ENCODE data around the gene CALY. TPM values are rescaled to one million over a fixed set of nuclear protein-coding genes. Genes with fewer than 3 reads are reported as not detected.

Gene CALY
- total RNA-seq, 1 donor from 2014 or later: 1.5 TPM

DNA sequence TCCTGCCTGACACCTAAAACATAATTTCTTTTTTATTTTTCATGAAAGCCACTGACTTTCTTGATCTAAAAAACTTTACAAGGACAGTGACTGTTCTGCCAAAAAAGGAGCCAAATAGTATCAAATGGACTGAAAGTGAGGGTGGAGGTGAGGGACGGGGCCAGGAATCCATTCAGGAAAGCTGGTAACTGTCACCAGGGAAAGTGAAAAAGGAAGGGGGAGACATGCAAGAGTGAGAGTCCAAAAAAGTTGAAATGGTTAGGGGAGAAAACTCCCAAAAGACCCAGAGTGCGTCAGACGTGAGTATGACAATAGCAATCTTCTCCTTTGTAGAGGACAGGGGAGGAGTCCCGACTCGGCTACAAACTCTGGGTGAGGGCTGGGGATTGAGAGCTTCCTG lies 7.5 kb upstream of the CALY start:
- TF ChIP-seq, protein P1, sequence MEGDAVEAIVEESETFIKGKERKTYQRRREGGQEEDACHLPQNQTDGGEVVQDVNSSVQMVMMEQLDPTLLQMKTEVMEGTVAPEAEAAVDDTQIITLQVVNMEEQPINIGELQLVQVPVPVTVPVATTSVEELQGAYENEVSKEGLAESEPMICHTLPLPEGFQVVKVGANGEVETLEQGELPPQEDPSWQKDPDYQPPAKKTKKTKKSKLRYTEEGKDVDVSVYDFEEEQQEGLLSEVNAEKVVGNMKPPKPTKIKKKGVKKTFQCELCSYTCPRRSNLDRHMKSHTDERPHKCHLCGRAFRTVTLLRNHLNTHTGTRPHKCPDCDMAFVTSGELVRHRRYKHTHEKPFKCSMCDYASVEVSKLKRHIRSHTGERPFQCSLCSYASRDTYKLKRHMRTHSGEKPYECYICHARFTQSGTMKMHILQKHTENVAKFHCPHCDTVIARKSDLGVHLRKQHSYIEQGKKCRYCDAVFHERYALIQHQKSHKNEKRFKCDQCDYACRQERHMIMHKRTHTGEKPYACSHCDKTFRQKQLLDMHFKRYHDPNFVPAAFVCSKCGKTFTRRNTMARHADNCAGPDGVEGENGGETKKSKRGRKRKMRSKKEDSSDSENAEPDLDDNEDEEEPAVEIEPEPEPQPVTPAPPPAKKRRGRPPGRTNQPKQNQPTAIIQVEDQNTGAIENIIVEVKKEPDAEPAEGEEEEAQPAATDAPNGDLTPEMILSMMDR (conservative IDR thresholded peaks at IDR 0.05; ENCODE audit: low read depth, low read length): no peak
- no peak for DNase-seq (ENCODE audit: low read depth)
- H3K4me3 ChIP-seq (ENCODE audit: low read depth, low read length): no peak overlapping the region

DNA sequence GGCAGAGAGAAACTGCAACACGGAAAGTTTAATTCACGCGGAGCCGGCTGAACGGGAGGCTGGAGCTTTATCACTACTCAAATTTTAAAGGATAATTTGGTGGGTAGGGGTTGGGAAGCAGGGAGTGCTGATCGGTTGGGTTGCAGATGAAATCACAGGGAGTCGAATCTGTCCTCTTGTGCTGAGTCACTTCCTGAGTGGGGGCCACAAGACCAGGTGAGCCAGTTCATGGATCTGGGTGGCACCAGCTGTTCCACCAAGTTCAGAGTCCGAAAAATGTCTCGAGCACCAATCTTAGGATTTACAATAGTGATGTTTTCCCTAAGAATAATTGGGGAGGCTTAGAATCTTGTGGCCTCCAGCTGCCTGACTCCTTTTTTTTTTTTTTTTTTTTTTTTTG lies 6.9 kb upstream of the CALY start:
- no peak overlapping the region for H3K4me3 ChIP-seq (ENCODE audit: low read depth, low read length)
- TF ChIP-seq, protein P1 (conservative IDR thresholded peaks at IDR 0.05; ENCODE audit: low read depth, low read length): no peak
- DNase-seq (ENCODE audit: low read depth): no peak

DNA sequence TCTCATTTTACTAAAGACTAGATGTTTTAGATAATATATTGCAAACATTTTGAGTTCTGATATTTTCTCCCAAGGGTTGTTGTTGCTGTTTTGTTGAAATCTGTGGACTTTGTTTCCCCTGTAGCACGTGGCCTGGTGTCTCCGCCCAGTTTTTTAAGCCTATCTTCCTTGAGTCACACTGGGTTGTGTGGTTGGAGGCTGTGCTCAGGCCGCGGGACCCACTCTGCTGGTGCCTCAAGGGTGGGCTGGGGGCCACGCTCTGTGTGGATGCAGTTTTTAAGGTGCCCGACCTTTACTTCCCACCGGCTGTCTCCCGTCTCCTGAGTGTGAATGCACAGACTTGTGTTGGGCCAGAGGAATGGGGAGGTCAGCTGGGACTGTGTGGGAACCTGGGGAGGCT lies 6.2 kb upstream of the CALY start:
- H3K4me3 ChIP-seq (ENCODE audit: low read depth, low read length): no peak overlapping the region
- TF ChIP-seq, protein P1 (conservative IDR thresholded peaks at IDR 0.05; ENCODE audit: low read depth, low read length): no peak
- DNase-seq (ENCODE audit: low read depth): no peak

DNA sequence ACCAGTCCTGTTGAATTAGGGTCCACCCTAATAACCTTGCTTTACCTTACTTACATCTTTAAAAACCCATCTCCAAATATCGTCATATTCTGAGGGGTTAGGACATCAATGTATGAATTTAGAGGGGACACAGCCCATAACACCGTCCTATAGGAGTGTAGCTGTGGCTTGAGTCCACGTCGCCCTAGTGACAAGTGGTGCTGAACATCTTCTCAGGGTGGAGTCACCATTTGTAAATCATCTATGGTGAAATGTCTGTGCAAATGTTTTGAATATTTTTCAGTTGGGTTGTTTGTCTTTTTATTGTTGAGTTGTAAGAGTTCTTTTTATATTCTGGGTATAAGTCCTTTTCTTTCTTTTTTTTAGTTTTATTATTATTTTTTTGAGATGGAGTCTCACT lies 5.3 kb upstream of the CALY start:
- no peak overlapping the region for H3K4me3 ChIP-seq (ENCODE audit: low read depth, low read length)
- TF ChIP-seq, protein P1 (conservative IDR thresholded peaks at IDR 0.05; ENCODE audit: low read depth, low read length): no peak
- DNase-seq (ENCODE audit: low read depth): no peak

DNA sequence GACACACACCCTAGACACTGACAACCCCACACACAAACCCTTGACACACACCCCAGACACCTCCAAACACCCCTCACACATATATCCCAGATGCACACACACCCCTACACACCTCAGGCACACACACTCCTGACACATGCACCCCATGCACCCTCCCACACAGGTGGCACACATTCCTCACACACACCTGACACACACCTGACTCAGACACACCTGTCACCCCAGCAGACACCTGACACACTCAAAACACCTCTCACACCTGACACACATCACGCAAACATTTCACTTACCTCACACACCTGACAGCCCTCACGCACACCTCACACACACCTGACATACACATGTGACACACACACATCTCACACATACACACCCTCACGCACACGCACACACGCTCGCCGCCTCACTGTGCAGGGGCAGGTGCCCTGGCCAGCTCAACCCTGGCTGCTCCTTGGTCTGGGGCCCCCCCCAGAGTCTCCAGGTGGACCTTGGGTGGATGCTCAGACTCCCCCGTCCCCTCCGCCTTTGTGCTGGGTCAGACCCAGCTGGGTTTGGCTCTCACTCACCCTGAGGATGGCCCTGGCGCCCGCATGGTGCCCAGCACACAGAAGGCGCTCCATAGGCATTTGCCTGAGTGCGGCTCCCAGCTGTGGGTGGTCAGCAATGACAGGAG lies 3.1 kb upstream of the CALY start:
- no peak for DNase-seq (ENCODE audit: low read depth)
- TF ChIP-seq, protein P1 (conservative IDR thresholded peaks at IDR 0.05; ENCODE audit: low read depth, low read length): no peak
- H3K4me3 ChIP-seq (ENCODE audit: low read depth, low read length): no peak overlapping the region

DNA sequence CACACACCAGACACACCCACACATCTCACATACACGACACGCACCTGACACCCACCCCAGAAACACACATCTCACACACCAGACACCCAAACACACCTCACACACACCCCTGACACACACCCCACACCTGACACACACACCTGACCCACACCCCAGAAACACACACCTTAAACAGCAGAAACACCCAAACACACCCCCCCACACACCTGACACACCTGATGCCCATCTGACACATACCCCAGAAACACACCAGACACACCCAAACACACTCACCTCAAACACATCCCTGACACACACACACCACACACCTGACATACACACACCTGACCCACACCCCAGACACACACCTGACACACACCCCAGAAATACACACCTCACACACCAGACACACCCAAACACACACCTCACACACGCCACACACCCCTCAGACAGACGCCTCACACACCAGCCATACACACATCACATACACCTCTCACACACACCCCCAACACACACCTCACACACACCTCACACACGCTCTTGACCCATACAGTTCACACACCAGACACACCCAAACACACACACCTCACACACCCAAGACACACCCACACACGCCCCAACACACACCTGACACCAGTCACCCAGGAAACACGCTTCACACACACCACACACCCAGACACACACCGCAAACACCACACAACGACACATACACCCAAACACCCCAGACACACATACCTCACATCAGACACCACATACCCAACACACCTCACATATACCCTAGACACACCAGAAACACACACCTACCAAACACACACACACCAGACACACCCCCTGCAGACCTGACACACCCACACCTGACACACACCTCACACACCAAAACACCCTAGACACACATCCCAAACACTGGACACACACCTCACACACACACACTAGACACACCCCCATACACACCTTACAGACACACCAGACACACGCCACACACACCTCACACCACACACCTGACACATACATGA lies 1.7 kb upstream of the CALY start:
- TF ChIP-seq, protein P1 (conservative IDR thresholded peaks at IDR 0.05; ENCODE audit: low read depth, low read length): no peak
- no peak for DNase-seq (ENCODE audit: low read depth)
- H3K4me3 ChIP-seq (ENCODE audit: low read depth, low read length): no peak overlapping the region

All from epithelial cell of proximal tubule (primary cell).